ENCODE results near the gene ARHGAP10.

DNA sequence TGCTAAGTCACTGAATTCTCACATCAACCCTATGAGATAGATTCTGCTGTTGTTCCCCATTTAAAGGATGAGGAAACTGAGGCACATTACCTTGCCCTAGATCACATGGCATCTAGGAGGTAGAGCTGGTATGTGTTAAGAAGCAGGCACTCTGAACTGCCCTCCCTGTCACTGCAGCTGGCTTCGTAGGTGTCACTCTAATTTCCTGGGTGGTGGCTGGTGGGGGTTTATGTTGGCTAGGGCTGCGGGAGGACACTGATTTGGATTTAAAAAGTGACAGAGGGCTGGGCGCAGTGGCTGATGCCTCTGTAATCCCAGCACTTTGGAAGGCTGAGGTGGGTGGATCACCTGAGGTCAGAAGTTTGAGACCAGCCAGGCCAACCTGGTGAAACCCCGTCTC is 93.0 kb downstream of the ARHGAP10 start:
- TF ChIP-seq POLR2AphosphoS5 (IDR thresholded peaks at IDR 0.05; ENCODE audit: borderline replicate concordance, low read depth, low read length) (no peak), EZH2 (IDR thresholded peaks at IDR 0.05) (no peak)
